ENCODE measurements around the gene MON1B.
"Not testable (repeated sequence)": the region's sequence is repeated elsewhere in the genome, so short reads cannot be mapped to it uniquely, and the experiment has no call there.

Gene MON1B

DNA sequence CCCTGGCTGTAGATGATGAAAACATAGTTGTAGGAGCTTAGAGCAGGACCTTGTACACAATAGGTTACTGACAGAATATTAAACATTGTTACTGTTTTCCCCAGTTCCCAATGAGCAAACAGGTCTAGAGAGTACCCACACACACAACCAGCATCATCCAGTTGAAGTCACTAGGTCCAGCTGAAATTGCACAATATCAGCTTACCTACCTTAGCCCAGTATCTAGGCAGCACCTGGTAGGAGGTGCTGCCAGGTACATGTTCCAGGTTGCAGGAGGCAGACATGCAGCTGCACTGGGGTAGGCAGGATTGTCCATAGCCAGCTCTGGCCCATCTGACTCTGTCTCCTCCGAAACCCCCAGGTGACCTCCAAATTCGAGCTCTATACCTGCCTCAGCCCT is 6.8 kb downstream of the MON1B start:
- no peak for DNase-seq (ENCODE audit: low spot score)

DNA sequence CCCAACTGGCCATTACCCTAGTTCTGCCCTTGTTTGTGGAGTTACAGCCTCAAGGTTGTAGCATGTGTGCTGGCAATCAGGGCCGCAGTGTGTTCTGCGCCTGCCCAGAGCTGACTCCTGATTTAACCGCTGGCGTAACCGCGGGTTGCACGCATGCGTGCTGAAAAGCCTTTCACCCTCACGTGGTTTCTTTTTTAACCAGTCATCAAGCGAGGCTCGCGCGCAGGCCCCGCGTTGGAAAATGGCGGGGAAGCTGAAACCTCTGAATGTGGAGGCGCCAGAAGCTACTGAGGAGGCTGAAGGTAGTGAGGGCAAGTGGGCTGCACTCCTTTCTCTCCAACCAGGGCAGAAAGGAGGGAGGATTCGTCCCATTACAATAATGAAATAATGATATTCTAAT is 8.2 kb downstream of the MON1B start, which contains the start of gene SYCE1L:
SYCE1L (plus strand) TSS at position 198 of the 400 bp plus-strand sequence; CDS start at position 242, 44 bp downstream.
- DNase-seq (ENCODE audit: low spot score), result no peak

DNA sequence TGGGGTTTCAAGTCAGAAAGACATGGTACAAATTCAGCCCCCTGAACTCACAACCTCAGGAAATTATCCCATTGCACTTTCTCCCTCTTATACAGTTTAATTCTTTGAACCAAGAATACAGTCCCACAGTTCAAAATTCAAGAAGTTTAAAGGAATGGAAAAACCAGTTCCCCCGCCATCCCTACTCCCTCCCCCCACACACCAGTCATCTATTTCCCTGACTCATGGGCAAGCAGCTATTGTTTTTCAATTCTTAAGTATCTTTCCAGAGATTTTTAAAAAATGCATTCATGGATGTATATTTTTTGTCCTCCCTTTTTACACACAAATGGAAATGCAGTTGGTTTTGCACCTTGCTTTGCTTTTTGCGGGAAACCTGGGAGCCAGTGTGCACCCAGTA is 15.5 kb downstream of the MON1B start:
- no peak for DNase-seq (ENCODE audit: low spot score)

DNA sequence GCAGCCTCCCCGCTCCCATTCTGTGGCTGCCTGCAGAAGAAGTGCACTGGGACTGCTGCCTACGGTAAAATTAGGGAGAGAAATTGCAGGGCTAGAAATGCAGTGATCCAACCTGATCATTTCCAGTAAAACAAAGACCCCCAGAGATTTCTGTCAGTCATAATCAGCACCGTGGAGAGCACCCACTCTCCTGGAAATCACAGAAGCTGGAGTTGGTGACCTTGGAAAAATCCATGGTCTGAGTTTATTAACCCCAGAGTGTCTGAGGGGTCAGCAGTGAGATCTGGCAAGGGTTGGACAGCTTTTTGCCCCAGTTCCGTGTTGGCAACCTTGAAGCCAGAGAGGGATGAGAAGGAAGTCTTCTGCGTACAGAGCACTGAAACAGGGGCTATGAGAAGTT is 16.0 kb downstream of the MON1B start:
- no peak for DNase-seq (ENCODE audit: low spot score)

DNA sequence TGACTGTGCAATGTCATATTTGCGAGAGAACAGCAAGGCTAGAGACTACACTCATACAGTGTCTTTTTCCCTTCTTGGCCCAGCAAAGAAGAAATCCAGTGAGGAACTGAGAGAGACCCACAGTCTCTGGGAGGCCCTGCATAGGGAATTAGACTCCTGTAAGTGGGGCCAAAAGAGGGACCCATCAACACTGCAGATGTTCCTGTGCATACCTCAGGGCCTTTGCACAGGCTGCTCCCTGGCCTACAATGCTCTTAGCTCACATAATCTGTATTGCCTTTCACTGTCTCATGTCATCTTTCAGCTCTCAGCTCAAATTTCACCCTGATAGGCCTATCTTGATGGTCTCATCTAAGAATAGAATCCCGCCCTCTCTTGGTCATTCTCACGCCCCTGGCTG is 17.4 kb downstream of the MON1B start:
- DNase-seq (ENCODE audit: low spot score), result no peak

DNA sequence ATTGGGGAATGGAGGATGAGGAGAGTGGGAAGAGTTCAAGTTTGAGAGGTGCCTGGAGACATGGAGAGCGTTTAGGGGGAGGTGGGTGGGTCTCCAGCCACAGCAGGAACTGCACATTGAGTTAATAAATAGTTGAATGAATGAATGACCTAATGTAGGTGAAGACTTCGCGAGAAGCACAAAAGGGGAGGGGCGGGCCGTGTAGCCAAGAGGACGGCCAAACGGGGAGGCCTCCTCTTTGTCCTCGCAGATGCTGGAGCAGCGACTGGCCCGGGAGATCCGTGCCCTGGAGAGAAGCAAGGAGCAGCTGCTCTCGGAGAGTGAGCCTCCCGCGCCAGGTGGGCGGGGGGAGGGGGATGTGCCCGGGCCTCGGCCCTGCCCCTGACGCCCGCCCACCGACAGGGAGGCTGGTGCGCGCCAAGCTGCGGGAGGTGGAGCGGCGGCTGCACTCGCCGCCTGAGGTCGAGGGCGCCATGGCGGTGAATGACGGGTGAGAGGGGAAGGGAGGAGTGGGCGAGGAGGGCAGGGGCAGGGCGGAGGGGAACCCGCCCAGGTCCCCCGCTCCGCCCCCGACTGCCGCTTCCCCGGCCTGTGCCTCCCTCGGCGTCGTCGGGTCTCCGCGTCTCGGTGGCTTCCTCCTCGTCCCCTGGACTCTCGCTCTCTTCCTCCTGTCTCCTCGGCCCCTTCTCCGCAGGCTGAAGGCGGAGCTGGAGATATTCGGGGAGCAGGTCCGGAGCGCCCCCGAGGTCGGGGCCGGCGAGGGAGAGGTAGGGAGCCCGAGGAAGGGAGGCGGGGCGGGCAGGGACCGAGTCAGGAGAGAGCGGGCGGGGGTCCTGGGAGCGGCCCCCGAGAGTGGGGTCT is 21.1 kb downstream of the MON1B start:
- peak; percentile 28 for DNase-seq (ENCODE audit: low spot score)

DNA sequence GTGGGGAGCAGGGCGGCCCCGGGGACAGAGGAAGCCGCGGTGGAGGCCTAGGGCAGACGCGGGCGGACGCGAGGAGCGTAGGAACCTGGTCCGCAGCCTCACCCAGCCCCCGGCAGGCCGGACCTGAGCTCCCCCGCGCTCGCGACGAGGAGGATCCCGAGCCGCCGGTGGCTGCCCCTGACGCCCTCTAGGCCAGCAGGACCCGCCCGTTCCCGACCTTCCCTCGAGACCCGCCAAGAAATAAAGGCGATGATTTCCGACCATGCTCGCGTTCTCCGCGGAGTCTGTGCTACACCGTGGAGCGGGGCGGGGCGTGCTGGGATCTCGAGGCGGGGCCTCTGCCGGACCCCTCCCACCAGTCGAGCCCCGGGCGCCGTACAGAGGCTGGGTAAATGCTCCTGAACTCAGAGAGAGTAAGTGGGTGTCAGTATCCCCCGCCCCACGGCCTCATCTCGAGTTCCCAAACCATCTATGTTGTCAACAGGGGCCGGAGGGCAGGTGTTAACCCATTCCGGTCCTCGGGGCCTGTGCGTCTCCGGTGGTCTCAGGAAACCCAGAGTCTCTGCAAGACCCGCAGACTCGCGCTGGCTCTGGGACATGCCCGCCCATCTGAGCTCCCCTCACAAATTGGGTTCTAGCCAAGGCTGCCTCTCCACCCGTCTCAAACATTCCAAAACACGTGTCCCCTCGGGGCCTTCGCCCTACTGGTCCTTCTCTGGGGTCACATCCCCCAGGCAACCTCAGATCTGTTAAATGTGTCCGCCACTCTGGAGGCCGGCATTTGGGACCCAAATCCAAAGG is 22.0 kb downstream of the MON1B start:
- peak; percentile 49 for DNase-seq (ENCODE audit: low spot score)

DNA sequence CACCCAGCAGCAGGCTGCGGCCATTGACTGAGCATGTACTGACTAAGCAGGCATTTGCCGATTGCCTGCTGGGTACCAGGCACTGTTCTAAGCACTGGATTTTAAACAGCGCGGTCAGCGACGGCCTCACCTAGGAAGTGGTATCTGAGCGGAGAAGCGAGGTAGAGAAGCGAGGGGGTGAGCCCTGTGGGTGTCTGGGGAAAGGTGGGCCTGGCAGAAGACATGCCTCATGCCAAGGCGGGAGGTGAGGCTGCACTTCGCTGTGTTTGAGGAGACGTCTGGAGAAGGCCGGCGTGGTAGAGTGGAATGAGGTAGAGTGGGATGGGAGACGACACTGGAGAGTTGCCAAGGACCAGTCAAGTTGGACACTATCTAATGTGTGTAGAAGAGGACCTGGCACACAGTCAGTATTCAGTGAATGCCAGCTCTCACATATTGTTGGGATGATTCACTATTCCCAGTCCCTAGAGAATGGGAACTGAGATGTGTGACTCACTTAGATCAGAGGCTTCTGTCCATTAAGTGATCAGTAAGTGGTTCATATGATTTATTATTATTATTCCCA is 22.6 kb downstream of the MON1B start:
- peak; percentile 77 for DNase-seq (ENCODE audit: low spot score)

DNA sequence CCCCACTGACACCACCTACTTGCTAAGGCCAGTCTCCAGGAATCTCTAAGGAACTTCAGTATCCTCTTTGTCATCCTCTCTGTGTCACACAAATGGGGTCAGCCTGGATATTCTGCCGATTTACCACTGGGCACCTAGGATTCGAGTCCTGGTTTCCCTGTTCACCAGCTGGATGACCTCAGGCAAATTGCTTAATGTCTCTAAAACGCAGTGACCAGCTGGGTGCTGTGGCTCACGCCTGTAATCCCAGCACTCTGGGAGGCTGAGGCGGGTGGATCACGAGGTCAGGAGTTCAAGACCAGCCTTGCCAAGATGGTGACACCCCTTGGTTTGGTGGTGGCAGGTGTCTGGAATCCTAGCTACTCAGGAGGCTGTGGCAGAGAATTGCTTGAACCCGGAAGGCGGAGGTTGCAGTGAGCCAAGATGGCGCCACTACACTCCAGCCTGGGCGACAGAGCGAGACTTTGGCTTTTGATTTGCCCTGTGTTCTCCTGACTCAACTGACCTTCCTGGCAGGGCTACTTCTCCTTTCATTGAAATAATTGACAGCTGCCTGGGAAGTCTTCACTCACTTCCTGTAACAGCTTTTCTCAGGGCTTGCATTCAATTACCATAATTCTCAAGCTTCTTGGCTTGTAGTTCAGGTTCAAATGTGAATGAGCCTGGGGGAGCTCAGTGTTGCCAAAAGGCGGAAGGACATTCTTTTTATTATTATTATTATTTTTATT is 23.6 kb downstream of the MON1B start:
- DNase-seq (ENCODE audit: low spot score), result no peak

DNA sequence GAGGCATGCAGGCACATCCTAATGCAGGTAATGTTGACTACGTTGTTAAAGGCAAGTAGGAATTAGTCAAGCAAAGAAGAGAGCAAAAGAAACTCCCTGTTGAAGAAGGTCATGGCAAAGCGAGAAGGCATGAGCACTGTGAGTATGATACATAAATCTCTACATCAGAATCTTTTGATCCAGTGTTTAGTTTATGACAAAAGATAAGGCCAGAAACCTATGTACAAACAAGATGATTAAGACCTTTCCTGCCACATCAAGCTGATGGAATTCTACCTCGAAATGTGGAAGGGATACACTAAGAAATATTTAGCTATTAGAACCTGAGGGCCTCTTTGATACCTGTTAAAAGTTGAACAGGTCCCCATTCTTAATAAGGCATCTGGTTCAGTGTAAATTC is 28.4 kb downstream of the MON1B start:
- no peak for DNase-seq (ENCODE audit: low spot score)

DNA sequence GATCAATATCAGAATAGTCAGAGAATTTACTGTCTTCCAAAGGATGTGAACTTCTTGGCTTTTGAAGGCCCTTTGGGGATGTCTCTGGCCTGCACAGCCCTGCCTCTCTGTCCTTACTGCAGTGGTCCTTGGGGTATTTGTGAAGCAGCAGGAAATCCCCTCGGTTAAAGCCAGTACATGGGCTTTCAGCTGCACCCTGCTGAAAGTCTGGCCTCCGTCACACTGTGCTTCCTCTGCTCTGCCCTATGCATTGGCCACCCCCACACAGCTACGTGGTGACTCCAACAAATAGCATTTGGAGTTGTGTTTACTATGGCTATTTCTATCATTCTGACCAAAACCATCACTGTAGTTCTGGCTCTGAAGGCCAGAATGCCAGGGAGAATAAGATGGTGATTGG is 29.4 kb downstream of the MON1B start:
- no peak for DNase-seq (ENCODE audit: low spot score)

DNA sequence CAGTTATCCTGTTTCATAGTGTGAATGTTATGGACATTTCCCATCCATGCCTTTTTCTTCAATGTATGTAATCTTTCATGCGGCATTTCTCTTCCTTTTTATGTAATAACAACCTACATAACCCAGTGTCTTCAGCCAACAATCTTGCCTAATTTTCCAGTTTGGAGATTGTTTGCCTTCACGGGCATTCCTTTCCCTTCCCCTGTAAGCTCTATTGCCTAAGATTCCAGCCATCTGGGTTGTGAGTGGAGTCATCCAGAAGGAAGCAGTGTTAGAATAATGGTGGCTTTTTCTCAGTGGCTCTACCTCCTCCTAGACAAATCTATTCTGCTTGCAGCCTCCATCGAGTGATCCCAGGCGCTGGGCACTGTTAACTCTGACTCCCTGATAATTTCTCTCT is 30.5 kb downstream of the MON1B start:
- peak; percentile 33 for DNase-seq (ENCODE audit: low spot score)

DNA sequence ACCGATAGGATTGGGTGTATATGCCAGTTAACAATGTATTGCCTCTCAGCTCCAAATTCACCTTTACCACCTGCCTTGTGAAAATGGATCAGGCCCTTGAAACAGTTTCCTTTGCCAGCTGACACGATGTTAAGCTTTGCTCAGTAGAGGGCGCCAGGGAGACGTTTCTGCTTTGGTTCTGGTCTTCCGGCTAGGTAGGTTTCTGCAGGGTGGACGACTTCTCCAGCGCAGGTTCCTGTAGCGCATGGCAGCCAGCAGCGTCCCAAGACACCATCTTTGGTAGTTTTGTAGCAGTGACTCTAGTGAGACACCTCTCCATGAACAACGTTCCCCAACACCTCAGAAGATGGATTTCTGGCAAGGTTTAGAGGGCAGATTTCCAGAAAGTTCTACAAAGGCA is 32.2 kb downstream of the MON1B start:
- DNase-seq (ENCODE audit: low spot score), result no peak

DNA sequence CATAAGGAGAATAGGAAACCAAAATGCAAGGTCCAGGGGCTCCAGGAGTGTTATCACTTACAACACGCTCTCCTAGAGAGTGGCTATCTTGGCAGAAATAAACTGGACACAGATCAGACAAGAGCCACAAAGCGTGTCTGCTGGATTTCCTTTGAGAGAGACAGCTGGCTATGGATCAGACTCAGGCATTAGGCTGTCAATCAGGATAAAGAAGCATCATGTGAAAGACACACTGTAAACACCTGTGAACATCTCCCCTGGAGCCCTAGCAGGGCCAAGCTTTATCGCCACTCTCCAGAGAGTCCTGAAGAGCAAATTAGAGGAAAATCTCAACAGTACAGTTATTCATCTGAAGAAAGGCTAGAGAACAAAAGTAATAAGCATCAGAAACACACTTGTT is 34.2 kb downstream of the MON1B start:
- no peak for DNase-seq (ENCODE audit: low spot score)

DNA sequence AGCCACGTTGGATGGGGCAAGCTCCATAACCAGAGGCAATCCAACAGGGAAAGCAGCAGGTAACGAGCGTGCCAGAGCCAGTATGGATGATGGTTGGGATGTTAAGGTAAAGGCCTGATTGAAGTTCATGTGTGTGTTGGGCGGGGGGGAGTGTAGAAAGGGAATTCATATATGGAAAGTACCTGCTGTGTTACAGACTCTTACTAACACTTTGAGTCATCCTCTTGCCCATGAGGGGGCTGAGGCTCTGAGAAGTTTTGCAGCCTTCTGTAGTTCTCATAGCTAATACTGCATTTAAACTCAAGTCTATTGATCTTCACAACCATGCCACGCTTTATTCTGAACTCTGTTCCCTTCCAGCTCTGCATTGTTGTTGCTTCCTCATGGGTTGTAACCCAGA is 36.8 kb downstream of the MON1B start:
- no peak for DNase-seq (ENCODE audit: low spot score)

DNA sequence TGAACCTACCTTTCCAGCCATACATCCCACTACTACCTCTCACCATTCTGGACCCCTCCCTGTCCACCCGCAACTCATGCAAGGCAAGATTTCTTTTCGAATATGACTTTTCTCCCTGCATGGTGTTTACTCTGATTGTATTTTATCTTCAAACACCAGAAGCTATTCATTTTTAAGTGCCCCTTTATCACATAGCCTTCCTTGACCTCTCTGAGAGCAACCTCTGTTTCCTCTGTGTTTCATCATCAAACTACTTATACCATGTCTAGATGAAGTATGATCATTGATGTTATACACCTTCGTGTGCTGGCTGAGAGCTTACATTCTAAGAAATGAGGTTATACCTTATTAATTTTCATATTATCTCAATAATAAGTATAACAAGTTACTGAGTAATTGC is 40.1 kb downstream of the MON1B start:
- no peak for DNase-seq (ENCODE audit: low spot score)

DNA sequence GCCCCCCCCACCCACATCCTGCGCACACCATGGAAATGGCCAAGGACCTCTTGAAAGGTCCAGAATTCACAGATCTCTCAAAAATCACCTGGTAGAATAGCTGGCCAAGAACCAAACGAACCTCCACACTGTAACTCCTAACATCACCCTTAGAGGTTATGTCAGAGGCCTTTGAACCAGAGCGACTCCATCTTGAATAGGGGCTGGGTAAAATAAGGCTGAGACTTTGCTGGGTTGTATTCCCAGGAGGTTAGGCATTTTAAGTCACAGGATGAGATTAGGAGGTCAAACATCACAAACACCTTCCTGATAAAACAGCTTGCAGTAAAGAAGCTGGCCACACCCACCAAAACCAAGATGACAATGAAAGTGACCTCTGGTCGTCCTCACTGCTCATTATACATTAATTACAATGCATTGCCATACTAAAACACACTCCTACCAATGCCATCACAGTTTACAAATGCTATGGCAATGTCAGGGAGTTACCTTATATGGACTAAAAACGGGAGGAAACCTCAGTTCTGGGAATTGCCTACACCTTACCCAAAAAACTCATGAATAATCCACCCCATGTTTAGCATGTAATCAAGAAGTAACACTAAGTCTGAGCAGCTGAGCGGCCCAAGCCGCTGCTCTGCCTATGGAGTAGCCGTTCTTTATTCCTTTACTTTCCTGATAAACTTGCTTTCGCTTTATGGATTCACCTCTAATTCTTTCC is 43.0 kb downstream of the MON1B start:
- no peak for DNase-seq (ENCODE audit: low spot score)

DNA sequence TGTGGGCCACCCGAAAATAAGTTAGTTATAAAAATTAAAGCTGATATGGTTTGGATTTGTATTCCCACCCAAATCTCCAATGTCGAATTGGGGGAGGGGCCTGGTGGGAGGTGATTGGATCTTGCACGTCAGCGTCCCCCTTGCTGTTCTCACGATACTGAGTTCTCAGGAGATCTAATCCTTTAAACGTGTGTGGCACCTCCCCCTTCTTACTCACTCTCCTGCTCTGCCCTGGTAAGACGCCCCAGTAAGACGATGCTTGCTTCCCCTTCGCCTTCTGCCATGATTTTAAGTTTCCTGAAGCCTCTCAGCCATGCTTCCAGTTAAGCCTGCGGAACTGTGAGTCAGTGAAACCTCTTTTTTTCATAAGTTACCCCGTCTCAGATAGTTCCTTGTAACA is 43.6 kb downstream of the MON1B start:
- DNase-seq (ENCODE audit: low spot score), result no peak

DNA sequence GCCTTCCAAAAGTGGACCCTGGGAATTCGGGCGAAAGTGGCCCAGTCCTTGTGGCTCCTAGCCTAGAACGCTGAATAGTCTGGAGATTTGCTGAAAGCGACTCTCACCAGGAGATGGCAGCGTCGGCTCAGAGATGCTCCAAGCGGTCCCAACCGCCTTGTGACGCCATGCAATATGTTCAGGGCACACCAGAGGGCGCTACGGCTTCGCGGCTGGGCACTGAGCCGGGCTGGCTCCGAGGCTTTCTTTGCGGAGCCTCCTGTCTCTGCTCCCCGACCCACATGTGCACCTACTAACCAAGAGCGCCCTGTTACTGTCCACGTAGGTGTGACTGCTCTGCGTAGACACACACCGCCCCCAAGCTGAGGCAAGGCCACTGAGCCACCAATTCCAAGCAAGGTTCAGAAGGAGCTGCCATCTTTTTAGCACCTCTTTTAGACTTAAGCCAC is 45.1 kb downstream of the MON1B start:
- DNase-seq (ENCODE audit: low spot score), result peak; percentile 91

DNA sequence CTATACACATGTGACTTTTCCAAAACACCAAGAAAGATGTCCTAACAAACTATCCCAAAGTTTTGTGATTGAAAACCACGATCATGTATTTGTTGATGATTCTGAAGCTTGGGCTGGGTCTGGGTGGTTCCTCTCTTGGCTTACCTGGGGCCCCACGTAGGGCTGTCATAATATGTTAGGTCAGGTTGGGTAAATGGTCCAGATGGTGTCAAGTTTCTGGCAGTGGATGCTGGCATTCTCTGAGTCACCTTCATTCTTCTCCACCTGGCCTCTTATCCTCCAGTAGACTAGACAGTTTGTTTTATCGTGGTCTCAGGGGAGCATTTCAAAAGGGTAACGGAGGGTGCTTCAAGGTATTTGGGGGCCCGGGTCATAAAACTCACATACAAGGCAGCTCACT is 47.6 kb downstream of the MON1B start:
- DNase-seq (ENCODE audit: low spot score), result no peak

DNA sequence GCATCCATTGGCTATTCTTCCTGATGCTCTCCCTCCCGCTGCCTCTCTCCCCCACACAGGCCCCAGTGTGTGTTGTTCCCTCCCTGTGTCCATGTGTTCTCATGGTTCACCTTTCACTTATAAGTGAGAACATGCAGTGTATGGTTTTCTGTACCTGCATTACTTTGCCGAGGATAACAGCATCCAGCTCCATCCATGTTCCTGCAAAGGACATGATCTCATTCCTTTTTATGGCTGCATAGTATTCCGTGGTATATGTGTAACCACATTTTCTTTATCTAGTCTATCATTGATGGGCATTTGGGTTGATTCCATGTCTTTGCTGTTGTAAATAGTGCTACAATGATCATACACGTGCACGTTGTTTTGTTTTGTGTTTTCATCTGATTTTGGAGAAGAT is 51.5 kb downstream of the MON1B start:
- not testable (repeated sequence) for DNase-seq (ENCODE audit: low spot score)

DNA sequence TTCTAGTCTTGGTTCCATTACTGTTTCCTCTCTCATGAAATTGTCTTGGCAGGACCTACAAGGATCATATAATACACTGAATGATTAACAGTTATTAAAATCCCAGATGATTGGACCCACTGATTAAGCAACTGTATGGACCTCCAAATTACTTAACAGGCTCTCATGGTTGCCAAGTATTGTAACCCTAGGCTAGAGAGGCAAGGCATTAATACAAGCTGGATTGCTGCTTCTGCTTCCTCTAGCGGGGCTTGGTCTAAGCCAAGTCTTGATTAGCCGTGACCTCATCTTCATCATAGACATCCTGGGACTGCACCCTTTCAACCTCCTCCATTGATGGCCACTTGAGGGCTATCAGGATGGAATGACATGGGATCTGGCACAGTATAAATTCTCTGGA is 55.2 kb downstream of the MON1B start:
- no peak for DNase-seq (ENCODE audit: low spot score)
